Nephron progenitor cell (in vitro differentiated cells): ENCODE measurements around the gene RBM47.

Source experiments
- DNase-seq: peaks from one replicate; pipeline ENCODE4 v3.0.0; 2021
- H3K27ac Mint-ChIP-seq: 2 replicates; pipeline ENCODE4 v1.8.0; 2021; ENCODE audit warnings: mild to moderate bottlenecking, moderate library complexity, mixed read lengths
- H3K27me3 Mint-ChIP-seq: 2 replicates; pipeline ENCODE4 v1.8.0; 2021; ENCODE audit warnings: mild to moderate bottlenecking, low read depth, mixed read lengths; ENCODE audit not compliant: poor library complexity
- H3K36me3 Mint-ChIP-seq: 2 replicates; pipeline ENCODE4 v1.8.0; 2021; ENCODE audit warnings: low read depth, mixed read lengths
- H3K4me1 Mint-ChIP-seq: 2 replicates; pipeline ENCODE4 v1.8.0; 2021; ENCODE audit warnings: mixed read lengths
- H3K4me3 Mint-ChIP-seq: 2 replicates; pipeline ENCODE4 v1.8.0; 2021; ENCODE audit warnings: mild to moderate bottlenecking, moderate library complexity, mixed read lengths
- H3K9me3 Mint-ChIP-seq: 2 replicates; pipeline ENCODE4 v1.8.0; 2021; ENCODE audit warnings: mild to moderate bottlenecking, moderate library complexity, mixed read lengths
- TF ChIP-seq, protein P1 (sequence below): fragments of 200-600 bp; sonication (generic); IDR thresholded peaks from 2 replicates; pipeline ENCODE4 v1.5.0; 2021; ENCODE audit warnings: antibody characterized with exemption

RBM47 gene

GRCh38 chr4:40481977-40482376, 147.7 kb downstream of the RBM47 start:
- H3K4me3 Mint-ChIP-seq: no peak overlapping the region
- H3K27me3 Mint-ChIP-seq: peaks cover 9% of the 10 kb centered on the region
- no peaks in the 10 kb centered on the region for H3K36me3 Mint-ChIP-seq
- H3K9me3 Mint-ChIP-seq: peaks cover 11% of the 10 kb centered on the region
- TF ChIP-seq, protein P1, sequence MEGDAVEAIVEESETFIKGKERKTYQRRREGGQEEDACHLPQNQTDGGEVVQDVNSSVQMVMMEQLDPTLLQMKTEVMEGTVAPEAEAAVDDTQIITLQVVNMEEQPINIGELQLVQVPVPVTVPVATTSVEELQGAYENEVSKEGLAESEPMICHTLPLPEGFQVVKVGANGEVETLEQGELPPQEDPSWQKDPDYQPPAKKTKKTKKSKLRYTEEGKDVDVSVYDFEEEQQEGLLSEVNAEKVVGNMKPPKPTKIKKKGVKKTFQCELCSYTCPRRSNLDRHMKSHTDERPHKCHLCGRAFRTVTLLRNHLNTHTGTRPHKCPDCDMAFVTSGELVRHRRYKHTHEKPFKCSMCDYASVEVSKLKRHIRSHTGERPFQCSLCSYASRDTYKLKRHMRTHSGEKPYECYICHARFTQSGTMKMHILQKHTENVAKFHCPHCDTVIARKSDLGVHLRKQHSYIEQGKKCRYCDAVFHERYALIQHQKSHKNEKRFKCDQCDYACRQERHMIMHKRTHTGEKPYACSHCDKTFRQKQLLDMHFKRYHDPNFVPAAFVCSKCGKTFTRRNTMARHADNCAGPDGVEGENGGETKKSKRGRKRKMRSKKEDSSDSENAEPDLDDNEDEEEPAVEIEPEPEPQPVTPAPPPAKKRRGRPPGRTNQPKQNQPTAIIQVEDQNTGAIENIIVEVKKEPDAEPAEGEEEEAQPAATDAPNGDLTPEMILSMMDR: no peak
- no peak for DNase-seq
- peaks cover 32% of the 10 kb centered on the region for H3K4me1 Mint-ChIP-seq
- H3K27ac Mint-ChIP-seq: no peak overlapping the region

- Mint-ChIP-seq H3K4me1 (peaks cover 48% of the 10 kb centered on the region), H3K27ac (peak overlapping the region; percentile 55), H3K27me3 (peaks cover 11% of the 10 kb centered on the region), H3K4me3 (no peak overlapping the region), H3K36me3 (no peaks in the 10 kb centered on the region), H3K9me3 (peaks cover 11% of the 10 kb centered on the region)
- TF ChIP-seq, protein P1: no peak
- DNase-seq: no peak
These were observed 149.4 kb downstream of the RBM47 start for GRCh38 chr4:40480291-40480690.

- Mint-ChIP-seq H3K4me3 (no peak overlapping the region), H3K4me1 (peaks cover 47% of the 10 kb centered on the region)
These were observed 150.3 kb downstream of the RBM47 start for GRCh38 chr4:40479378-40479777.

GRCh38 chr4:40475609-40476008, 154.1 kb downstream of the RBM47 start:
- peaks cover 5% of the 10 kb centered on the region for H3K27me3 Mint-ChIP-seq
- no peak for DNase-seq
- peak overlapping the region; percentile 56 for H3K27ac Mint-ChIP-seq
- H3K4me1 Mint-ChIP-seq: peaks cover 45% of the 10 kb centered on the region
- no peaks in the 10 kb centered on the region for H3K9me3 Mint-ChIP-seq
- H3K36me3 Mint-ChIP-seq: no peaks in the 10 kb centered on the region
- H3K4me3 Mint-ChIP-seq: no peak overlapping the region
- TF ChIP-seq, protein P1: no peak

More at GRCh38 chr4:40479378-40479777, 150.3 kb downstream of the RBM47 start:
- peaks cover 11% of the 10 kb centered on the region for H3K27me3 Mint-ChIP-seq
- peaks cover 11% of the 10 kb centered on the region for H3K9me3 Mint-ChIP-seq
- no peak overlapping the region for H3K27ac Mint-ChIP-seq
- TF ChIP-seq, protein P1: no peak
- DNase-seq: no peak
- no peaks in the 10 kb centered on the region for H3K36me3 Mint-ChIP-seq

GRCh38 chr4:40473578-40474388, 155.9 kb downstream of the RBM47 start:
- Mint-ChIP-seq H3K4me3 (no peak overlapping the region), H3K4me1 (peaks cover 45% of the 10 kb centered on the region), H3K9me3 (no peaks in the 10 kb centered on the region), H3K36me3 (no peaks in the 10 kb centered on the region), H3K27me3 (peaks cover 5% of the 10 kb centered on the region), H3K27ac (no peak overlapping the region)
- DNase-seq: peak; percentile 4
- TF ChIP-seq, protein P1: no peak

- Mint-ChIP-seq H3K4me3 (no peak overlapping the region), H3K27me3 (peaks cover 5% of the 10 kb centered on the region), H3K9me3 (no peaks in the 10 kb centered on the region), H3K27ac (no peak overlapping the region), H3K36me3 (no peaks in the 10 kb centered on the region), H3K4me1 (peaks cover 33% of the 10 kb centered on the region)
- TF ChIP-seq, protein P1: no peak
- no peak for DNase-seq
These were observed 157.7 kb downstream of the RBM47 start for GRCh38 chr4:40471923-40472322.
